Stomach (tissue), 9 donors: ENCODE measurements around the gene SCO2. TPM values are rescaled to one million over a fixed set of nuclear protein-coding genes. Genes with fewer than 3 reads are reported as not detected.

Source experiments
- DNase-seq, 2 donors: peaks; one replicate each; pipeline versions ENCODE4 v3.0.0 to v3.0.0-alpha.2; 2013 to 2019
- H3K27ac ChIP-seq, 5 donors: fragments of 200-600 bp in 4 of 5; sonication (generic) in 4 of 5; one replicate each; pipeline ENCODE4 v1.5.1; 2013 to 2019; ENCODE audit warnings: mild to moderate bottlenecking in 1 of 5, moderate library complexity in 1 of 5
- H3K27me3 ChIP-seq, 3 donors: fragments of 200-600 bp; sonication (generic); one replicate each; pipeline ENCODE4 v1.5.1; 2017 to 2019; ENCODE audit warnings: mixed run types in 1 of 3
- H3K36me3 ChIP-seq, 4 donors: fragments of 200-600 bp; sonication (generic); 1 replicate in 3 of 4; 2 replicates in 1 of 4; pipeline ENCODE4 v1.5.1; 2016 to 2019
- H3K4me1 ChIP-seq, 4 donors: fragments of 200-600 bp; sonication (generic); one replicate each; pipeline ENCODE4 v1.5.1; 2016 to 2019
- H3K4me3 ChIP-seq, 4 donors: fragments of 200-600 bp; sonication (generic) in 3 of 4; one replicate each; pipeline ENCODE4 v1.5.1; 2016 to 2019; ENCODE audit warnings: mild to moderate bottlenecking in 1 of 4
- H3K9me3 ChIP-seq, 4 donors: fragments of 200-600 bp; sonication (generic); one replicate each; pipeline ENCODE4 v1.5.1; 2016 to 2019
- EP300 ChIP-seq: sonication (generic); formaldehyde crosslinking; IDR thresholded peaks from one replicate; pipeline ENCODE4 v1.6.1; 2017; ENCODE audit warnings: antibody characterized with exemption
- POLR2A ChIP-seq, 4 donors: fragments of 450-650 bp; IDR thresholded peaks; one replicate each; pipeline ENCODE4 v1.6.1; 2016; ENCODE audit warnings: antibody characterized with exemption in 4 of 4, control low read depth in 2 of 4, mild to moderate bottlenecking in 1 of 4, moderate library complexity in 1 of 4
- POLR2AphosphoS5 ChIP-seq, 3 donors: sonication (generic); formaldehyde crosslinking; IDR thresholded peaks; one replicate each; pipeline ENCODE4 v1.6.1; 2016; ENCODE audit warnings: antibody characterized with exemption in 3 of 3
- WGBS, 5 donors: extraction: QIAGEN DNeasy Blood & Tissue Kit in 3 of 5; methylation state at CpG; one replicate each; pipeline versions ENCODE4 v1.1.5 to v1.1.7; 2013 to 2018; 5-methylcytosine and 5-hydroxymethylcytosine counted together
- intact Hi-C: fragments of 100-400 bp; cut with DNase I; formaldehyde crosslinking; loops from one replicate; pipeline ENCODE4 v1.15.1; 2023; ENCODE audit warnings: low total_unique reads
- polyA plus RNA-seq, 3 donors: library from polyadenylated mRNA; stranded (reverse); fragments of 200-250 nt; gene quantifications; one replicate each; pipeline ENCODE4 v1.2.3, GENCODE V29; 2013
- total RNA-seq, 5 donors: library from RNA; depleted of rRNA; stranded (reverse); fragments of >200 nt; gene quantifications; one replicate each; pipeline versions ENCODE4 v1.1.0 to v1.2.3, GENCODE V29; 2014 to 2016
- TF ChIP-seq, protein P1 (sequence below), 7 experiments: fragments of 450-650 bp in 4 of 7; fragments of 200-600 bp in 3 of 7; sonication (generic) in 3 of 7; IDR thresholded peaks; one replicate each; pipeline ENCODE4 v1.5.1; 2016 to 2019; ENCODE audit warnings: antibody characterized with exemption in 7 of 7, control low read depth in 2 of 7, mild to moderate bottlenecking in 1 of 7
- donor health status: healthy with polysubstance abuse.
- donor health status: Bipolar disorder and iron deficiency.
- donor health status: healthy.

The SCO2 gene
- total and polyA plus RNA-seq, 8 donors: 0.92 to 7.5 (median 1.9) TPM; not detected in 5

DNA sequence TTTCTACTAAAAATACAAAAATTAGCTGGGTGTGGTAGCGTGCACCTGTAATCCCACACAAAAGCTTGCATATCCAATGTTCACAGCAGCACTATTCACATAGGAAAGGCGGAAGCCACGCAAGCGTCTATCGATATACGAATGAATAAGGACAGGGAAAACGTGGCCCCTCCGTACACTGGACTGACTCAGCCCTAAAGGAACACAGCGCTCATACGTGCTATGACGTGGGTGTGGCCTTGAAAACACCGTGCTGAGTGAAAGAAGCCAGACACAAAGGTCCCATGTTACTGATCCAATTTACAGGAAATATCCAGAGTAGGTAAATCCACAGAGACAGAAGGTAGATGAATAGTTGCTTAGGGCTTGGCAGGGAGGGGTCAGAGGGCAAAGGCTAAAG is 24.9 kb downstream of the SCO2 start:
- no peaks in the 10 kb centered on the region for H3K9me3 ChIP-seq
- TF ChIP-seq, protein P1, sequence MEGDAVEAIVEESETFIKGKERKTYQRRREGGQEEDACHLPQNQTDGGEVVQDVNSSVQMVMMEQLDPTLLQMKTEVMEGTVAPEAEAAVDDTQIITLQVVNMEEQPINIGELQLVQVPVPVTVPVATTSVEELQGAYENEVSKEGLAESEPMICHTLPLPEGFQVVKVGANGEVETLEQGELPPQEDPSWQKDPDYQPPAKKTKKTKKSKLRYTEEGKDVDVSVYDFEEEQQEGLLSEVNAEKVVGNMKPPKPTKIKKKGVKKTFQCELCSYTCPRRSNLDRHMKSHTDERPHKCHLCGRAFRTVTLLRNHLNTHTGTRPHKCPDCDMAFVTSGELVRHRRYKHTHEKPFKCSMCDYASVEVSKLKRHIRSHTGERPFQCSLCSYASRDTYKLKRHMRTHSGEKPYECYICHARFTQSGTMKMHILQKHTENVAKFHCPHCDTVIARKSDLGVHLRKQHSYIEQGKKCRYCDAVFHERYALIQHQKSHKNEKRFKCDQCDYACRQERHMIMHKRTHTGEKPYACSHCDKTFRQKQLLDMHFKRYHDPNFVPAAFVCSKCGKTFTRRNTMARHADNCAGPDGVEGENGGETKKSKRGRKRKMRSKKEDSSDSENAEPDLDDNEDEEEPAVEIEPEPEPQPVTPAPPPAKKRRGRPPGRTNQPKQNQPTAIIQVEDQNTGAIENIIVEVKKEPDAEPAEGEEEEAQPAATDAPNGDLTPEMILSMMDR (IDR thresholded peaks at IDR 0.05): no peak
- TF ChIP-seq POLR2A (IDR thresholded peaks at IDR 0.05): no peak
- TF ChIP-seq EP300: no peak
- TF ChIP-seq POLR2AphosphoS5 (IDR thresholded peaks at IDR 0.05): no peak
- peak in 1 of 2 donors; percentile 2 for DNase-seq
- intact Hi-C loops: loop anchor here (10.0 kb wide), 1 partner anchor 246 kb away; the partner anchor contains the start of gene HDAC10
- H3K4me1 ChIP-seq: peaks cover 0 to 17% (median 11%) of the 10 kb centered on the region in 4 donors
- peaks cover 0 to 3% (median 0%) of the 10 kb centered on the region in 3 donors for H3K27me3 ChIP-seq
- no peak overlapping the region for H3K27ac ChIP-seq
- H3K36me3 ChIP-seq: peaks cover 22 to 32% (median 32%) of the 10 kb centered on the region in 4 donors
- 82 to 92% (median 87%) methylated on average over 12 of the region's 12 CpGs for WGBS, 5 donors
- no peak overlapping the region for H3K4me3 ChIP-seq

DNA sequence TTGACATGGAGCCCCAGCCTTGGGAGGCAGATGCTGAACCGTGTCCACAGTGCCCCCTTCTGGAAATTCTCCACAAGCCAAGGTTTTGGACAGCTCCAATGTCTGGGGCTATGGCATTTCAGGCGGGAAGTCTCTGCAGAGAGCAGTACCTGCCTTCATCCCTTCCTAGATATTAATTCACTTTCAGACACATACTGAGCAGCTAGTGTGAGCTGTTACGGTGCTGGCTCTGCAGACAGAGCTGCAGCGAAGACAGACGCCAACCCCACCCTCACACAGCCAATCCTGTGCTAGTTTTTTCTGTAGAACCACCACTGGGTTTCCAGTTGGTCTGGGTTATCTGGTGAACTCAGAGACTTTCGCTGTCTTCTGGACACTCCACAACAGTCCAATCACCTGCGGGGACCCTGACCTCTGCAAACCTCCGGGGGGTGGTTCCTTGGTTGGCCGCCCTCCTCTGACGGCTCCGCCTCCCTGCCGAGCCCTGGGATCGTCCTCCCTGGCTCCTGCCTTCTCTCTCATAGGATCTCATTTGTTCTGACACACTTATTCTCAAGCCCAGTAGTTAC is 27.0 kb downstream of the SCO2 start:
- WGBS, 5 donors: 6 to 22% (median 11%) methylated on average over 13 of the region's 13 CpGs
- DNase-seq: peak; percentile 83 to 88

DNA sequence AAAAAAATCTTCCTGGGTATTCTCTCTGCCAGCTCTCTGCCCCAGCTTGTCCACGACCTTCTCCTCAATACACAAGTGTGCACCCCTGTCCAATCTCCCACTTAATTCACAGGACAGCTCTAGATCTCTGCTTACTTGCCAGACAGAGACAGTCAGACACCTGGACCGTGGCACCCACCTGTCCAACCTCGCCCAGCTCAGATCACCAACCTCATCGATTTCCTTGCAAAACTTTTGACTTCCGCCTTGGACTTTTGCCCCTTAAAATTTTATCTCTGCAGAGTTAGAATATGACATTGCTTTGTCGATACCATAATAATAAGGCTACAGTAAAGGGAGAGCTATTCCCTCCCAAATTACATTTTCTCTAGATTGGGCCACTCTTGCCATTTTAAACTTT is 28.3 kb downstream of the SCO2 start:
- H3K36me3 ChIP-seq: peaks cover 0 to 1% (median 1%) of the 10 kb centered on the region in 4 donors
- 72 to 90% (median 81%) methylated on average over 6 of the region's 6 CpGs for WGBS, 5 donors
- peaks cover 0 to 10% (median 7%) of the 10 kb centered on the region in 4 donors for H3K4me1 ChIP-seq
- no peak overlapping the region for H3K4me3 ChIP-seq
- TF ChIP-seq, protein P1 (IDR thresholded peaks at IDR 0.05): no peak
- TF ChIP-seq POLR2AphosphoS5 (IDR thresholded peaks at IDR 0.05) (no peak), EP300 (no peak), POLR2A (IDR thresholded peaks at IDR 0.05) (no peak)
- no peak overlapping the region for H3K27ac ChIP-seq
- peaks cover 0 to 3% (median 0%) of the 10 kb centered on the region in 3 donors for H3K27me3 ChIP-seq
- peak in 1 of 2 donors; percentile 1 for DNase-seq
- no peaks in the 10 kb centered on the region for H3K9me3 ChIP-seq
- intact Hi-C loops: no loop called here

More for the DNA sequence above, 27.0 kb downstream of the SCO2 start:
- H3K36me3 ChIP-seq: peaks cover 7 to 14% (median 14%) of the 10 kb centered on the region in 4 donors
- no peak overlapping the region for H3K4me3 ChIP-seq
- intact Hi-C loops: no loop called here
- no peak overlapping the region for H3K27ac ChIP-seq
- TF ChIP-seq POLR2AphosphoS5 (IDR thresholded peaks at IDR 0.05) (peak in 1 of 3 donors; percentile 16), EP300 (no peak), POLR2A (IDR thresholded peaks at IDR 0.05) (no peak)
- TF ChIP-seq, protein P1 (IDR thresholded peaks at IDR 0.05): peak in 5 of 7 experiments; percentile 29 to 68 (median 64)
- peaks cover 0 to 10% (median 7%) of the 10 kb centered on the region in 4 donors for H3K4me1 ChIP-seq
- peaks cover 0 to 3% (median 0%) of the 10 kb centered on the region in 3 donors for H3K27me3 ChIP-seq
- H3K9me3 ChIP-seq: no peaks in the 10 kb centered on the region

DNA sequence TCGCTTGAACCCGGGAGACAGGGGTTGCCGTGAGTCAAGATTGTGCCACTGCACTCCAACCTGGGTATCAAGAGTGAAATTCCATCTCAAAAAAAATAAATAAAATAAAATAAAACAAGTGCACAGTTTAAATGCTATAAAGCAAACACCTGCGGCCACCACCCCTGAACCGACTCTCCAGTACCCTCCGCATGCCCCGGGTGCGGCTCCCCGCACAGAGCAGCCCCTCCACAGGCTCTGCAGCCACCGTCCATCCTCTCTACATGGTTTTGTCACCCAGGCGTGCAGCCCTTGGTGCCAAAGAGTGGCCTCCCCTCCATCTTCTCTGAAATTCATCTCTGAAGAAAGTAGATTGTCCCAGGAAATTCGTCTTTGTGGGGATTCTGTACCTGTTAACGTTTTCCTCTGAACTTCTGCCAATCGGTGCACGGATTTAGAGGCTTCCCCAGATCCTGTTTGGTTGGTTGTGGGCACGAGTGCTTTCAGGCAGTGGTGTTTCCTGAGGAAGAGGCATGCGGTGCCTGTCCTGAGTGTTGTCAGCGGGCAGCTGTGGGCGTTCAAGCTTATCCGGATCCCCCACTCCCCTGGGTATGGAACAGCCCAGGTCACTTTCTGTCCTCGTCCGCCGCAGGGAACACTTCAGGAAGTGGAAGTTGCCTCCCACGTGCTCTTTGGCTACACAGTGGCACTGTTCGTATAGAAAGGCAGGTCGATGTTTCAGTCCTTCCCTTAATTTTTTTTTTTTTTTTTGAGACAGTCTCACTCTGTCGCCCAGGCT is 34.7 kb downstream of the SCO2 start:
- Histone ChIP-seq H3K4me1 (peaks cover 0 to 3% (median 1%) of the 10 kb centered on the region in 4 donors), H3K4me3 (no peak overlapping the region), H3K27me3 (peaks cover 0 to 38% (median 0%) of the 10 kb centered on the region in 3 donors), H3K36me3 (no peaks in the 10 kb centered on the region), H3K9me3 (no peaks in the 10 kb centered on the region), H3K27ac (no peak overlapping the region)
- no peak for TF ChIP-seq POLR2A (IDR thresholded peaks at IDR 0.05)
- TF ChIP-seq, protein P1 (IDR thresholded peaks at IDR 0.05): no peak
- TF ChIP-seq EP300: no peak
- no peak for TF ChIP-seq POLR2AphosphoS5 (IDR thresholded peaks at IDR 0.05)
- peak in 1 of 2 donors; percentile 11 for DNase-seq
- WGBS, 5 donors: 65 to 73% (median 72%) methylated on average over 26 to 27 of the region's 27 CpGs
- intact Hi-C loops: no loop called here
